HCEC 1CT (cell line): ENCODE results near the gene GEMIN7.

Source experiments
- DNase-seq: peaks from one replicate; pipeline ENCODE4 v3.0.0-alpha.2; 2017

Gene GEMIN7

DNA sequence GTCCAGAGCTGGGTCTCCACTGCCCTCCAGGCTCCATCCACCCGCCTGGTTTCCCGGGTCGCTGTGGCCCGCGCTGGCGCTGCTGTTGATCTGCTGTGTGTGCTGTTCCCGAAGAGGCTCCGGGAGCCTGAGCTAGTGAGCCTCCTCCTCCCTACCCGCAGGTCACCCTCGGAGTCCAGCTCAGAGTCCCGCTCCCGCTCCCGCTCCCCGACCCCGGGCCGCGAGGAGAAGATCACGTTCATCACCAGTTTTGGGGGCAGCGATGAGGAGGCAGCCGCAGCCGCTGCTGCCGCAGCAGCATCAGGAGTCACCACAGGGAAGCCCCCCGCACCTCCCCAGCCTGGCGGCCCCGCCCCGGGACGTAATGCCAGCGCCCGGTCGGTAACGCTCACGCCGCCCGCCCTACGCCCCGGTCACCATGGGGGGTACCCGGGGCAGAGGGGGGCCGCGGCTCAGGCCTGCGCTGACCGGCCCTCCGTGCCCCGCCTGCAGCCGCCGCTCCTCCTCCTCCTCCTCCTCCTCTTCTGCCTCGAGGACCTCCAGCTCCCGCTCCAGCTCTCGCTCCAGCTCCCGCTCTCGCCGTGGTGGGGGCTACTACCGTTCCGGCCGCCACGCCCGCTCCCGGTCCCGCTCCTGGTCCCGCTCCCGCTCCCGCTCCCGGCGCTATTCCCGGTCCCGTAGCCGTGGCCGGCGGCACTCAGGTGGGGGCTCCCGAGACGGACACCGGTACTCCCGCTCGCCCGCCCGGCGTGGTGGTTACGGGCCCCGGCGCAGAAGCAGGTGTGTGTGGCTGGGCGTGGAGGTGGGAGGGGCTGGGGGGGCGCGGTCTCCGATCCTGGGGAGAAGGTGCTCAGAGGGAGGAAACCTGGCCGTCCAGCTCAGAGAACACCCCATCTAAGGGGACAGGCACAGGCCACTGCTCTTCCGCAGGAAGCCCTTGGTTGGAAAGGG is 14.9 kb upstream of the GEMIN7 start:
- no peak for DNase-seq

- DNase-seq = no peak
Measured at GRCh38 chr19:45066921-45067661, 12.0 kb upstream of the GEMIN7 start.

DNA sequence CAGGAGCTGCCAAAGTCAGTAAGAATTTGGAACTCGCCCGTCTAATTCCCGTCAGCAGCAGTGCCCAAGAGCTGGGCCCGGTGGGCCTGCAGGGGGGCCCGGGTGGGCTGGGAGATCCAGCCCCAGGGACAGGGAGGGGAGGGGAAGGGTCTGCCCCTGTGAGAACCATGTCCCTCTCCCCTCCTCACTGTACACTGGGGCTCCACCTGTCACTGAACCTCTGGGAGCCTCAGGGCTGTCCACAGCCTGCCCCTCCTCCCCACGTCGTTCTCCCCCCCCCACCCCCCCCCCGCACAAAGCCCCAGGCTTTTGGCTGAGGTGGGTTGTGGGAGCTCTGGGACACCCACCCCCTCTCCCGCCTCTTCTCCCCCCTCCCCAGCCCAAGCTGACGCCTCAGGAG is 11.0 kb upstream of the GEMIN7 start:
- DNase-seq = no peak

DNA sequence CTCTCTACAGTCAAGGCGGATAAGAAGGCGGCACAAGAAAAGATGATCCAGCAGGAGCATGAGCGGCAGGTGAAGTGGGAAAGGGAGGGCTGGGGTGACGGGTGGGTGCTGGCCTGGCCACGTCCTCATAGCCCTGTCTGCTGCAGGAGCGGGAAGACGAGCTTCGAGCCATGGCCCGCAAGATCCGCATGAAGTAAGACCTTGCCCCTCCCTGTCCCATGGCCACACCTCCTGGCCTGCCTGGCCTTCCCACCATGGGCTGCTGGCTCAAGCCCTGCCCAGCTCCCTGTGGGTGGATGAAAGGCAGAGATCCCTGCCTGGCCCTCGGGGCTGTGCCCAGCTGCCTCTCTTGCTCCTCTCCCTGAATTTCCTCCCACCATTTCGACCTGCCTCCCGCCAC is 10.0 kb upstream of the GEMIN7 start:
- DNase-seq = no peak

- no peak for DNase-seq
Measured at GRCh38 chr19:45070214-45070613, 8.8 kb upstream of the GEMIN7 start.

GRCh38 chr19:45070861-45071544 is 8.1 kb upstream of the GEMIN7 start:
- DNase-seq = no peak

DNA sequence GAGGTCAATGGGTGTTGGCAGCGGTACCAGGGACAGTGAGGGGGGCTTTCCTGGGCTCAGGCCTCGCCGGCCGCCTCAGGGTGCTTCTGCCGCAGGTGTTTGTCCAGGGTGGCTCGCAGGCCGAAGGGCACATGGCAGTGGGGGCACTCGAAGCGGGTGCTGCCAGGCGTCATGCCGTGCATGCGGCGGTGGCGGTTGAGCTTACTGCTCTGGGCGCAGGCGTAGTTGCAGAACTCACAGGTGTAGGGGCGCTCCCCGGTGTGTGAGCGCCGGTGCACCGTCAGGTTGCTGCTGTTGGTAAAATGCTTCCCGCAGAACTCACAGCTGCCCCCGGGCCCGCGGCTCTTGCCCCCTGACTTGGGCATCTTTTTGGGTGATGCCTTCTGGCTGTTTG is 7.5 kb upstream of the GEMIN7 start:
- DNase-seq = no peak

DNA sequence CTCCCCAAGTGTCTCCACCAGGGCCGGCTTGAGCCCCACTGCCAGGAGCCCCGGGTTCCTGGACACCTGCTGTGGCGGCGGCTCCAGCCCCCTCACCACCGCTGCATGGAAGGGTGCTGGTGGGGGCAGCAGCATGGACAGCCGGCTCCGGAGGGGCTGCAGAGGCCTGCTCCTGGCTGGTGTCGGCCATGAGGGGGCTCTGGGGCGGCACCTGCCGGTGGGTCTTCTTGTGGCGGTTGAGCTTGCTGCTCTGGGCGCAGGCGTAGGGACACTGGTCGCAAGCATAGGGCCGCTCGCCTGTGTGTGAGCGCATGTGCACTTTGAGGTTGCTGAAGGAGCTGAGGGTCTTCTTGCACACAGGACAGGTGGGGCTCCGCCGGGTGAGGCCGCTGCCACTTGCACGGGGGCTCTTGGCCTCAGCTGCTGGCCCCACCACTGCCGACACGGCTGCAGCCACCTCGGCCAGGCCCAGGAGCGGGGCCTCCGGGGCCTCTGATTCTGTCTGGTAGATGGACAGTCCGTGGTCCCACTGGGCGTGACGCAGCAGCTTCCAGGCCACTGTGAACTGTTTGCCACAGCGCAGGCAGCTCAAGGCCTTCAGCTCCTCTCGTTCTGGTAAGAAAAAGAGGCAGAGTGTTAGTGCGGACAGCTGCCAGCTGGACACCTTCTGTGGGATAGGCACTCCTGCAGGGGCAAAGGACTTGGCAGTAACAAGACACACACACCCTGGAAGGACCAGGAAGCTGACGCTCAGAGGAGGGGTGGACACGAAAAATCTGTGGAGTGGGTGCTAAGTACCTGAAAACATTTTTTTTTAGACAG is 6.9 kb upstream of the GEMIN7 start:
- DNase-seq = no peak

DNA sequence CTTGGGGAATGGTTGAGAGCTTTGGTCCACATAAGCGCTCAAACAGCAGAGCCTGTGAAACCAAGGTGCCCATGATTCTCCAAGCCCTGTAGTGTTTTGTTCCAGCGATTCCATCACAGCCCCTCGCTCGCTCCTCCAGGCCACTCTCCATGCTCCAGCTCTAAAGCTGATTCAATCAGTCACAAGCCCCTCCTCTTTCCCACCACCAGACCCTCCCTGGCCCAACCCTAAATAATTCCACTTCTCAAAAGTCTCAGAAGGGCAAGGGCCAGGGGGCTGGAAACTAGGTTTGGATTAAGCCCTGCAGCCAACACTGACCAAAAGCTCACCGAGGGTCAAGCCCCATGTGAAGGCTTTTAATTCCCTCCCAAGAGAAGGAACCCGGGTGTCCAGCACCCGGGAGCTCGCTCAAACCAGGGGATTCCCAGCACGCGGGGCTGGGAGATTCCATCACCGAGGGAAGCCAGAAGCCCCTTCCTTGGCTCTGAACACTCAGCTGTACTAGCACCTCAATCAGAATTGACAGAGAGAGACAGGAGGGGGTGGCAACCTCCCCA is 4.2 kb upstream of the GEMIN7 start:
- DNase-seq = no peak

DNA sequence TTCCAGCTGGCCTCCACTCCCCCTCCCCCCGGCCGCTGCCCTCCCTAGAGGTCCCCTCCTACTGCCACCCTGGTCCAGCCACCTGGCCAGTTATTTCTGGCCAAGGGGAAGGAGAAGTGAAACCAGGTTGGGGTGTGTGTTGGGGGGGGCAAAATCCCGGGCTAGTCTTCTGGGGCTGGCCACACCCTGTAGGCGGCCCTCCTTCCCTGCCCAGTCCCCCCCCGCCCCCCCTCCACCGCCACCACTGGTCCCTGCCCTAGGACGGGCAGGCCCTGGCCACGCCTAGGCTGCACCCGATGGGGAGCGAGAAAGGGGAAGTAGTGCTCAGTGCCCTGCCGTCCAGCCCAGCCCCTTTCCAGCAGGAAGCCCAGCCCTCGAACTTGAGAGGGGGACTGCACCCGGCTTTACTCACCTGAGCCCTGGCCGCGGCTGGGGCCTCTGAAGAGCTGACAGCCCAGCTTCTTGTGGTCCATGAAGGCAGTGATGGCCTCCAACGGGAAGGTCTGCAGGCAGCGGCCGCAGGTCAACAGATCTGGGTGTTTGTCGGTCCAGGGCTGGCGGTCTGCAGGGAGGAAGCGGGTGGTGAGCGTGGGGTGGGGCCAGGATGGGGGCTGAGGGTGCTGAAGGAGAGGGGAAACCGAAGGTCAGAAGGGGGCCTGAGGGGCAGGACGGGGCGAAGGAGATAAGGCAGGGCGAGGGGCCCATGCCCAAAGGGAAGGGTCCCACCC is 3.6 kb upstream of the GEMIN7 start:
- DNase-seq = no peak

DNA sequence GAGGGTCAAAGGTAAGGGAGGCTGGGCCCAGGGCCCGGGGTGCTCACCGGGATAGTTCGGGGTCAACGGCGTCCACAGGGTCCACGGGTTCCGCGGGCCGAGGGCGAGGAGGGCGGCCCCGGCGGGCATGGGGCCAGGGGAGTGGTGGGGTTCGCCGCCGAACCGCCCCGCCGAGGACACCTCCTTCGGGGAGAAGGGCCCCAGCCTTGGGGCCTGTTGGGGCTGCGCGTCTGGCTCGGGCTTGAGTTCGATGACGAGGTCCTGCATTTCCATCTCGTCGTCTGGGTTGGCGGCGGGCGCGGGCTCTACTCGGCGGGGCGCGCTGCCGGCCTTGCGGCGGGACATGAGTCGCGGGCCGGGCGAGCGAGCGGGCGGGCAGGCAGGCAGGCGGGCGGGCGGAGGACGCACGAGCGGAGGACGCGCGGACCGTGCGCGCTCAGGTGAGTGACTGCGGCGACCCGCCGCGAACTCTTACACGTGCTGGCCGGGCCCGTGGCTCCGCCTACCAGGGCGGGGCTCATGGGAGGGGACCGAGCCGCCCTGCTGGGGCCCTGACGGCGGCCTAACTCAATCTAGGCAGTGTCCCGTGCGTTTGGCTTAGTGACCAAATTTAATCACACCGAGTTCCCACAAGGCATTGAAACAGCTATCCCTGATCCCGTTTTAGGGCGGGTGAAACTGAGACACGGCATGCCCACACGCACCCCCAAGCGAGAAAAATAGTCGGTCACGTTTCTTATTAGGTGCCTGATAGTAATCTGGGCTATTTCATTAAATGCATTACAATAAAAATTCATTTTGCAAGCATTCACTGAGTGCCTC is 2.8 kb upstream of the GEMIN7 start, which contains the start of gene ZNF296:
TSS of gene ZNF296 (minus strand) at position 450 of the 822 bp plus-strand sequence. CDS start at position 345, 105 bp downstream.
- DNase-seq = no peak

GRCh38 chr19:45076851-45077730 is 2.0 kb upstream of the GEMIN7 start:
- DNase-seq = no peak

DNA sequence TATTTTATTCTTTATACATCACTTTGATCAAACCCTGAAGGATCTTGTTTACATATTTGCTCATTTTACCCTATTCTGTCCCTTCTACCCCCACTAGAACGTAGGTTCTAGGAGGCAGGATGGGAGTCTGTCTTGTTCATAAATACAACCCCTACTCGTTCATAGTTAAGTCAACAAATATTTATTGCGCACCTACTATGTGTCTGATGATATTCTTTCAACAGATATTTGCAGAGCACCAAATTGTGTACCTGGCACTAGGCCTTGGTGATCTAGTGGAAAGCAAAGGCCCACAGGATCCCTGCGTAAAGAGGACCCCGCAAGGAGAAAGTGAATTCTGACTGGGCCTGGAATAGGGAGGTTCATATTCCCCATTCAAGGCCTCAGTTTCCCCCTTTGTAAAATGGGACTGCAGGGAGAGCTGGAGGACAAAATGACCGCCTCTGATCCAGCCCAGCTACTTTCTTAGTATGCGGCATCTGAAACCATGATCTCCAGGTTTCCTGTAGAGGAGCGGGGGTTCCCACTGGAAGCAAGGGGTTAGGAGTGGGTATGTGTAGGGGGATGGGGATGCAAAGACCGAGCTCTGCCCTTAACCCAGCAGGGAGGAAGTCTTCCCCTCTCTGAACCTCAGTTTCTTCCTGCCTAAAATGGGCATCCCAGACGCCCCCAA is 534 bp upstream of the GEMIN7 start:
- no peak for DNase-seq

GRCh38 chr19:45079911-45080370 is 881 bp downstream of the GEMIN7 start:
- no peak for DNase-seq

DNA sequence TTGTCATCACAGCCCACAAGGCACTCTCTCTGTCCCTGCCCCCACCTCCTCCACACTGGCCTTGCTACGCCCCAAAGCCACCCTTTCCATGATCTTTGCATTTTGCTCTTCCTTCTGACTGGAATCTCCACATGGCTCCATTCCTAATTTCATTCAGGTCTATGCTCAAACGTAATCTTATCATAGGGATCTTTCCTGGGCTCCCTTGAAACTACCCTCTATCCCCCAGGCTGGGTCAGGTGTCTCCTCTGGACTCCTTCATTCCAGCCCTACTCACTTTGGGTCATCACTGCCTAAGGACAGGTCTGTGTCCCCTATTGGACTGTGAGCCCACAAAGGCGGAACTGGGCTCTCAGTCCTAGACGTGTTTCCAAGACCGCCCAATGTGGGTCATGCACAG is 3.1 kb downstream of the GEMIN7 start:
- no peak for DNase-seq

- DNase-seq = no peak
Measured at GRCh38 chr19:45086480-45086879, 7.4 kb downstream of the GEMIN7 start.

GRCh38 chr19:45087531-45087930 is 8.5 kb downstream of the GEMIN7 start:
- no peak for DNase-seq

- no peak for DNase-seq
Measured at GRCh38 chr19:45090034-45090433, 11.0 kb downstream of the GEMIN7 start.

DNA sequence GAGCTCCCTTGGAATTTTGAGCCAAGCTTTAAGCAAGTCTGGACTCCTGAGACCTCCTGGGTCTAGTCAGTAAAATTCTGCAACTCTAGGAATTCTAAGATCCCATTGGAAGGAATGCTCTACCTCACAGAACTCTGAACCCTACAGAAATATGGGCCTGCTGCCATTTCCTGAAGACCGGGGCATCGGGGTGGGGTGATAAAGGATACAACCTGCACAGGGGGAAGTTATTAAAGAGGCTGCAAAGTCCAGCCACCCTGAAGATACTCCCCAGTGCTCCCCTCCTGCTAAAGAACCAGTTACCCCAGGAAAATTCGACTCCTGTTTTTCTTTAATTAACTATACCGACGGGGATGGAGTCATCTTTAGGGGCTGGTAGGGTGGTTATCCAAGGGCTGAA is 11.5 kb downstream of the GEMIN7 start:
- no peak for DNase-seq
